HG03108 (cell line): ENCODE results near the gene IFI44.

Experiments
- ATAC-seq: cut with Tn5 transposase; IDR thresholded peaks from one replicate; pipeline ENCODE4 v1.9.1; 2021; ENCODE audit warnings: moderate library complexity; ENCODE audit not compliant: unreplicated experiment

The IFI44 gene

DNA sequence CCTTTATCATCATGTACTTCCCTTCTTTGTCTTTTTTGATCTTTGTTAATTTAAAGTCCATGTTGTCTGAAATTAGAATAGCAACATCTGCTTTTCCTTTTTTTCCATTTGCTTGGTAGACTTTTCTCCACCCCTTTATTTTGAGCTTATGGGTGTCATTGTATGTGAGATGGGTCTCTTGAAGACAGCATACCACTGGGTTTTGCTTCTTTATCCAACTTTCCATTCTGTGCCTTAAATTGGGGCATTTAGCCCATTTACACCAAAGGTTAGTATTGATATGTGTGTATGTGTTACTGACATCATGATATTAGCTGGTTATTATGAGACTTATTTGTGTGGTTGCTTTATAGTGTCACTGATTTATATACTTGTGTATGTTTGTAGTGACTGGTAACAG, 50.2 kb downstream of the IFI44 start:
- no peak for ATAC-seq

DNA sequence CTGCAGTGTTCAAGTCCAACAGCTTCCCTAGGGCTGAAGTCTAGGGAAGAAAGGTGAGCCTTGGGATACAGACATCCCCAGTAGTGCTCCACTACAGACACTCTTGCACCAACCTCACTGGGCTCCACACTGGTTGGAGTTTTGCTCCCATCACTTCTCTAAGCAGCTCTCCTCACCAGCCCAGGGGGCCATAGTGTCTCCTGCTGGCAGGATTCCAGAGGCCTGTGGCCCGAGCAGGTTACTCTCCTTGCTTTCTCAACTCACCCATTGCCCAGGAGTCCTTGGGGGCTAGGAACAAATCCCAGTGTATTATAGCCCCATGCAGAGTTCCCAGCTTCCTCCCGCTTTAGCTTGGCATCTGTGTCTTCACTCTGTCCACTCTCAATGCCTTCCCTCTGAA, 52.8 kb downstream of the IFI44 start:
- ATAC-seq, result no peak

DNA sequence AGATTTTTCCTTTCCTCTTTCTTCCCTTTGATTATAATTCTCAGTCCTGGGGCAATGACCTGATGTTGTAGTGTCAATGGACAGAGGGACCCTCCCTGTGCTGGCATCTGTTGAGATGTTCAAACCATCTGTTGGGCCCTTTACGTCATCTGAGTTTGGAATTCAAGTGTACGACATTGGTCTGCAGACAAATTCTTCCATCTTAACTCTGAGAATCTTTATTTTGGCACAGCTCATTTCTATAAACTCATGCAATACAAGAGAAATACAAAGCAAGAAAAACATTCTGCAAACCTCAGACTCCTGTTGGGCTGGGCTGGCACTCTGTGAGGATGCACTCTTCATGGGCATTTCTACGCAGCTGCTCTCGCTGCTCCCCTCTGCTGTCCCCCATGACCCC, 54.2 kb downstream of the IFI44 start:
- ATAC-seq, result no peak

DNA sequence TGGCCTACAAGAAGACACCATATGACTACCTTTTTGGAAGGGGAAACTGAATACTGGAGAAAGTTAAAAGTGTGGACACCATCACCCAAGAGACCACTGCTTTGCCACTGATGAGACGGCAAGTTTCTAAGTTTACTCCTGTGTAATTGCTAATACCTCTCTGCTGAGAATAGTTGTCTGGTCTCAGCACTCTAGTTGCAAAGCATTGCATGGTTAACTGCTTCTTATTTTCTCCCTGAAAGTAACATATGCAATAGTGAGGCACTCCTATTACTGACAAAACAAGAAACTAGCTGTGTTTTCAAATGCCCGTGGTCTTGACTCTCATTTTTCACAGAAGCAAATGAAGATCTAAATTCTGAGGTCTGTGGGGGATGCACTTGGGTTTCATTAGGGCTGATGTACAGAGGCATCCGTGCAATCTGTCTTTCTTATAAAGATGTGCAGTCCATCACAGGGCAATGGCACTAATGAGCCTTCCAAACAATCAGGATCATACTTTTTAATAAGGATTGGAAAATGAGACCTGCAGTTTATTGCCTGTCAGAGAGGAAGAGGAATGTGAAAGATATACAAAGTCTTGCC, 62.9 kb downstream of the IFI44 start:
- no peak for ATAC-seq

DNA sequence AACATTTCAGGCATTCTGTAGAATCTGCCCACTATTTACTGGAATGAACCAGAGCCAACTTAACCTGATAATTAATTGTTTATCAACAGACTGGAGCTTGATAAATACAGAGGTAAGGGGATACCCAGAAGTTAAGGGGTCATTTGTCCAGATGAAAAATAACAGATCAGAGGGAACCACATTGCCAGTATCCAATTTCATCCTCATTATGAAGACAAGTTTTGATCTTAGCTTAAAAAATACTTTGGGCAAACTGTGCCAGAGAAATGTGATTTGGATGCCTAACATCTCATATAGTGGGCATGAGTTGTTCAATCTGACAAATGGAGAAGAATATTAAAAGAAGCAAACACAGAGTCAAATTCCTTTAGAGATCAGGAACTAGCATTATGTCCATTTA, 63.7 kb downstream of the IFI44 start:
- no peak for ATAC-seq
